NCI-H2171 treated with DMSO at 0.1 percent for 48 hours (cell line): ENCODE results near the gene RAB11FIP3.

Experiments
- DNase-seq: peaks from one replicate; lab custom pipeline; 2025; lab: John Stamatoyannopoulos, UW

The RAB11FIP3 gene

GRCh38 chr16:533391-534123, 108.1 kb downstream of the RAB11FIP3 start:
- no peak for DNase-seq

GRCh38 chr16:534135-534534, 108.7 kb downstream of the RAB11FIP3 start:
- no peak for DNase-seq

- no peak for DNase-seq
Observed at GRCh38 chr16:534856-535445, 109.5 kb downstream of the RAB11FIP3 start.

GRCh38 chr16:535446-536405, 110.3 kb downstream of the RAB11FIP3 start:
- DNase-seq = no peak

GRCh38 chr16:536746-537145, 111.3 kb downstream of the RAB11FIP3 start:
- no peak for DNase-seq

- no peak for DNase-seq
Observed at GRCh38 chr16:537415-538335, 112.2 kb downstream of the RAB11FIP3 start.

- no peak for DNase-seq
Observed at GRCh38 chr16:539901-540530, 114.6 kb downstream of the RAB11FIP3 start.

- no peak for DNase-seq
Observed at GRCh38 chr16:540645-541340, 115.3 kb downstream of the RAB11FIP3 start.

GRCh38 chr16:543301-544164, 118.1 kb downstream of the RAB11FIP3 start:
- DNase-seq = no peak

GRCh38 chr16:544517-544916, 119.1 kb downstream of the RAB11FIP3 start:
- DNase-seq = no peak

- no peak for DNase-seq
Observed at GRCh38 chr16:546909-547770, 121.7 kb downstream of the RAB11FIP3 start.

- DNase-seq = no peak
Observed at GRCh38 chr16:548586-548985, 123.1 kb downstream of the RAB11FIP3 start.

GRCh38 chr16:549544-550263, 124.3 kb downstream of the RAB11FIP3 start:
- DNase-seq = no peak

GRCh38 chr16:551210-551609, 125.8 kb downstream of the RAB11FIP3 start:
- no peak for DNase-seq

GRCh38 chr16:552171-552570, 126.7 kb downstream of the RAB11FIP3 start:
- DNase-seq = no peak

- DNase-seq = no peak
Observed at GRCh38 chr16:553601-554296, 128.3 kb downstream of the RAB11FIP3 start.

- DNase-seq = no peak
Observed at GRCh38 chr16:554297-554621, 128.8 kb downstream of the RAB11FIP3 start.
